SKM-1 (cell line): ENCODE data around the gene USP26.
"Not testable (repeated sequence)": the region's sequence is repeated elsewhere in the genome, so short reads cannot be mapped to it uniquely, and the experiment has no call there.

ENCODE experiments used
- DNase-seq: peaks from one replicate; lab custom pipeline; 2025; ENCODE audit not compliant: unreplicated experiment; lab: John Stamatoyannopoulos, UW

Gene USP26

DNA sequence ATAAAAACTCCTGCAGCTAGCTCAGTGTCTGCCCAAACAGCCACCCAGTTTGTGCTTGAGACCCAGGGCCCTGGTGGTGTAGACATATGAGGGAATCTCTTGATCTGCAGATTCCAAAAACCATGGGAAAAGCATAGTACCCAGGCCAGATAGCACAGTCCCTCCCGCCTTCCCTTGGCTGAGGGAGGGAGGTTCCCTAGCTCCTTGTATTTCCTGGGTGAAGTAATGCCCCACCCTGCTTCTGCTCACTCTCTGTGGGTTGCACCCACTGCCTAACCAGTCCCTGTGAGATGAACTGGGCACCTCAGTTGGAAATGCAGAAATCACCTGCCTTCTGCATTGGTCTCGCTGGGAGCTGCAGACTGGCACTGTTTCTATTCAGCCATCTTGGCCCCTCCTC lies 54.6 kb downstream of the USP26 start:
- DNase-seq, result no peak

- DNase-seq, result no peak
Observed at GRCh38 chrX:133033010-133033409, 63.9 kb downstream of the USP26 start.

DNA sequence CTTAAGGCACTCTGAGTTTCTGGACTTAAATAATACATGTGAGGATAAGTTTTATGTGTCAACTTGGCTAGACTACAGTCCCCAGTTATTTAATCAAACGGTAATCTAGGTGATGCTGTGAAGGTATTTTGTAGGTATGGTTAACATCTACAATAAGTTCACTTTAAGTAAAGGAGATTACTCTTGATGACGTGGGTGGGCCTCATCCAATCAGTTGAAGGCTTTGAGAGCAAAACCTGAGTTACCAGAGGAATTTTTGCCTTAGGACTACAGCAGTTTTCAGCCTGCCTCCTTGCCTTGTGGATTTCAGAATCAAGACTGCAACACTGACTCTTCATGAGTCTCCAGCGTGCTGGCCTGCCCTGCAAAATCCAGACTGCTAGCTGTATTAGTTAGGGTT lies 78.7 kb downstream of the USP26 start:
- DNase-seq, result no peak

DNA sequence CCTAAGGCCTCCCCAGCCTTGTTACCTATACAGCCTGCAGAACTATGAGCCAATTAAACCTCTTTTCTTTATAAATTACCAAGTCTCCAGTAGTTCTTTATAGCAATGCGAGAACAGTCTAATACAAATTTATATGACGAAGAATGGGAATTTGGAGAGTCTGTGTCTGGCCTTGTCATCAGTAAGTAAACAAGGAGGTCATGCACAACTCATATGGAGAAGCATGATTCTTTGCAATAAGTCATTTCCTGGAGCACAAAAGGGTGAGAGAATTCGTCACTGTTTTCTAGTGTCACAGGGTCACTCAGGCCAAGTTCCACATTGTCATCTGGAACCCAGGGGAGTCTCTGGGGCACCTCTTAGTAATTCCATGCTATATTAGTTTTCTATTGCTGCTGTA lies 89.5 kb downstream of the USP26 start:
- peak; percentile 13 for DNase-seq

GRCh38 chrX:133005616-133006015 lies 91.3 kb downstream of the USP26 start:
- no peak for DNase-seq

DNA sequence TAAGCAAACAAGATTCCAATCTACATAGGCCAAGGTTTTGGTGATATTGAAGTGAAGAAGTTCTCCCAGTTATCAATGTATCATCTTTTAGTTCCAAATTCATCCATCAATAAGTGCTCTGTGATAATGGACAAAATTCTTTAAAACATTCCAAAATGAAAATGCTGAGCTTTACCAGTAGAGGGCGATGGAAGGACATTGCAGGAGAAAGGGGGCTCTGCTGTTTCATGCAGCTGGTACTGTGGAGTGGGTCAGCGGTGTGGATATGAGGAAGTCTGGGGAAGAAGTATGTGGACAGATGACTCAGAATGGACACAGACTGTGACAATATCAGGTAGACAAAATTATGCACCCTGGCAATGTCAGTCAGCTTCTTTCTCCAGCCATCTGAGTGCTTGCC lies 91.9 kb downstream of the USP26 start:
- DNase-seq, result peak; percentile 1

- no peak for DNase-seq
Observed at GRCh38 chrX:132999209-132999608, 97.7 kb downstream of the USP26 start.

DNA sequence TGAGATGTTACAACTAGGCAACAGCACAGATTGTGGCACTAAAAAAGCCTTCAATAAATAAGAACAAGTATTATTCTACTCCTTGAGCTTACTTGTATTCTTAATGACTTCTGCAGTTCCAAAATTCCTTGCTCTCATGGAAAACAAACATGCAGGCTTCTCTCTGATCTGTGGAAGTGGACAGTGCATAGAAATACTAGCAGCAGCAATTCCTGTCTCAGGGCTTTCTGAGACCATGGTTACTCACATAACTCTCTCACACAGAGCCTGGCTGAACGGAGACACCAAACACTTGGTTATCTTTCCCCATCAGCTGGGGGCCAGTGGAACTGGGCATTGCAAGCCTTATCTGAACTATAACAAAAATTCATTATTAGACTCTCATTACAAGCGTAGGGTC lies 106.1 kb downstream of the USP26 start:
- no peak for DNase-seq

DNA sequence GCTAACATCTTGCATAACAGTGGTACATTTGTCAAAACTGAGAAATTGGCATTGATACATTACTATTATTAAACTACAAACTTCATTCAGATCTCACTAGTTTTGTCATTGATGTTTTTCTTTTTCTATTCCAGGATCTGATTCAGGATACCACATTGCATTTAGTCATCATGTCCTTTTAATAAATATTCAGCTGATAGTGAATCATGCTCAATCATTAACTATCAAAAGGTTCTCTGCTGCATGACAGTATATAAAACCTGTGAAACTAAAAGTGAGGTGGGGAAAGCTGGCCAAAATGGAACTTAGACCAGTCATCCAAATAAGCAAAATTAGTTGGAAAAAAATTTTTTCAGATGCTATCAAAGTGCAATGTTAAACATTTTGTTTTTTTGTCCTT lies 110.4 kb downstream of the USP26 start:
- DNase-seq, result no peak

DNA sequence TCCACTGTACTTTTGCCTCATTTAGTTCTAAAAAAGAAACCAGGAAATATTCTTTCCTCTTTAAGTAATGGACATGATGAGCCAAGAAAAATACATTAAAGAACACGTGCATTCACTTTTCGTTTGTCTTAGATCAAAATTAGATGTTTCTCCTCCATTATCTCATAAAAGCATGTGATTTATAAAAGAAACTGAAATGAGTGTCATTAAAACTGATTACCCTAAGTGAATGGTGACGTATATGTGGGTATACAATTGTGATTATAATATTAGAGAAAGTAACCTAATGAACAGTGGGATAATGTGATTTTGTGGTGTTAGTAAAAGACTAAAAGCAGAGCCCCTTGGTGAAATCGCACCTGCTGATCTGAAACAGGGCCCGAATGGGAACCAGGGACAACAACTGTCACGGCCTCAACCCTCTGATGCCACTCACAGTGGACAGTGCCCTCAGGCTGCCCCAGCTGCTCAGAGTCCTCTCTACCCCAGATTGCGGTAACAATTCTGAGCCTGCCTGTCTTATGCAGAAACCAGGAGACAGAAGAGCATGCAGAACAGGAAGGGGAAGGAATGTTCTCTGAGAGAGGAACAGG lies 112.8 kb downstream of the USP26 start:
- DNase-seq, result no peak

GRCh38 chrX:132983496-132983895 lies 113.4 kb downstream of the USP26 start:
- no peak for DNase-seq

- DNase-seq, result not testable (repeated sequence)
Observed at GRCh38 chrX:132980035-132980434, 116.9 kb downstream of the USP26 start.
